Osteoblast (primary cell): ENCODE measurements around the gene ZNF124. TPM values are rescaled to one million over a fixed set of nuclear protein-coding genes. Genes with fewer than 3 reads are reported as not detected.

Source experiments
- DNase-seq: peaks from one replicate; pipeline ENCODE4 v3.0.0; 2011; ENCODE audit warnings: low spot score, mixed read lengths; ENCODE audit not compliant: insufficient read length; ENCODE audit errors: missing footprints
- H2AFZ ChIP-seq: 2 replicates; pipeline ENCODE4 v1.6.0; 2011; ENCODE audit warnings: mild to moderate bottlenecking, low read length
- H3K27ac ChIP-seq: 2 replicates; pipeline ENCODE4 v1.5.1; 2011; ENCODE audit warnings: mild to moderate bottlenecking, low read depth, low read length, moderate library complexity
- H3K27me3 ChIP-seq: 2 replicates; pipeline ENCODE4 v1.6.0; 2012; ENCODE audit warnings: mild to moderate bottlenecking, control low read depth, inconsistent platforms, low read length, moderate library complexity; ENCODE audit not compliant: insufficient read depth
- H3K36me3 ChIP-seq: 2 replicates; pipeline ENCODE4 v1.5.1; 2011; ENCODE audit warnings: mild to moderate bottlenecking, low read length, control low read depth, moderate library complexity; ENCODE audit not compliant: insufficient read depth
- H3K4me1 ChIP-seq: 2 replicates; pipeline ENCODE4 v1.5.1; 2011; ENCODE audit warnings: mild to moderate bottlenecking, low read length, control low read depth, moderate library complexity; ENCODE audit not compliant: insufficient read depth
- H3K4me2 ChIP-seq: 2 replicates; pipeline ENCODE4 v1.6.0; 2011; ENCODE audit warnings: mild to moderate bottlenecking, low read length; ENCODE audit not compliant: insufficient read depth
- H3K4me3 ChIP-seq: fragments of 200-600 bp; sonication (generic); 3 replicates; pipeline ENCODE4 v1.5.1; 2012; ENCODE audit warnings: mild to moderate bottlenecking, low read length, inconsistent platforms; ENCODE audit not compliant: insufficient read depth
- H3K79me2 ChIP-seq: 2 replicates; pipeline ENCODE4 v1.6.0; 2012; ENCODE audit warnings: mild to moderate bottlenecking, low read length, control low read depth, inconsistent platforms; ENCODE audit not compliant: insufficient read depth
- H3K9me3 ChIP-seq: 2 replicates; pipeline ENCODE4 v1.5.1; 2011; ENCODE audit warnings: low read depth, low read length, control low read depth
- H4K20me1 ChIP-seq: 2 replicates; pipeline ENCODE4 v1.6.0; 2012; ENCODE audit warnings: mild to moderate bottlenecking, low read length, control low read depth; ENCODE audit not compliant: insufficient read depth
- small RNA-seq: library from RNA; depleted of rRNA; stranded (forward); fragments of <200 nt; gene quantifications from one replicate; pipeline ENCODE3, GENCODE V24; 2012
- total RNA-seq: library from RNA; depleted of rRNA; stranded (reverse); fragments of >200 nt; gene quantifications from 2 replicates; pipeline ENCODE4 v1.2.3, GENCODE V29; 2012
- TF ChIP-seq, protein P1 (sequence below): IDR thresholded peaks from 2 replicates; pipeline ENCODE4 v1.5.1; 2011; ENCODE audit warnings: mild to moderate bottlenecking, low read depth, low read length, moderate library complexity; ENCODE audit errors: extremely low read depth

ZNF124 gene
- total RNA-seq, 1 donor, result 36.9 TPM

DNA sequence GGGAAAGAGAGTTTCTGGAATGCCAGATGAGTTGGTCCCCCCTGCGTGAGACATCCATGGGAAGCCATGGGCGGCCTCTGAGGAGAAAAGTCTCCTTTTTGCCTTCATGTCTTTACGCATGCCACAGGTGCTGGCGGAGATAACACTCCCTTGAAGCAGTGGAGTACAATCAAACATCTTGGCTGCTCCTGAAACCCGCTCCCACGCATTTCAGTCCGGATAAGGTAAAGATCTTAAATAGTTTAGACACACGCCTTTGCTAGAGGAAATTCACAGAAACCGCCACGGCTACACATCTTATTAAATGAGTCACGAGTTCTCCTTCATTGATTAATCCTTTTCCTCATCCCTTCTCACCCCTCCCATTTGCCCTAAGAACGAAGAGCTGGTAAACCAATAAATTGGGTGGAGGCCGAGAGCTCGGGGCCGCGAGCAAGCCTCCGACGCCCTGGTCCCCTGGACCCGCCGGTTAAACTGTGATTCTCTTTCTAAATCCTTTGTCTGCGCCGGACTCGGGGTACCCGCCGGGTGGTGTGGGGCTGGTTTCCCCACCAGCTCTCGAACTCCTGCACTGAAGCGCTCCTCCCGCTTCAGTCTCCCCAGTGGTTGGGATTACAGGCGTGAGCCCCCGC, 61.1 kb downstream of the ZNF124 start:
- no peaks in the 10 kb centered on the region for H4K20me1 ChIP-seq
- H3K27me3 ChIP-seq, result no peaks in the 10 kb centered on the region
- no peak overlapping the region for H3K27ac ChIP-seq
- DNase-seq, result no peak
- H3K4me3 ChIP-seq, result peak overlapping the region; percentile 76
- no peaks in the 10 kb centered on the region for H3K4me1 ChIP-seq
- H3K79me2 ChIP-seq, result no peaks in the 10 kb centered on the region
- H3K36me3 ChIP-seq, result no peaks in the 10 kb centered on the region
- TF ChIP-seq, protein P1, sequence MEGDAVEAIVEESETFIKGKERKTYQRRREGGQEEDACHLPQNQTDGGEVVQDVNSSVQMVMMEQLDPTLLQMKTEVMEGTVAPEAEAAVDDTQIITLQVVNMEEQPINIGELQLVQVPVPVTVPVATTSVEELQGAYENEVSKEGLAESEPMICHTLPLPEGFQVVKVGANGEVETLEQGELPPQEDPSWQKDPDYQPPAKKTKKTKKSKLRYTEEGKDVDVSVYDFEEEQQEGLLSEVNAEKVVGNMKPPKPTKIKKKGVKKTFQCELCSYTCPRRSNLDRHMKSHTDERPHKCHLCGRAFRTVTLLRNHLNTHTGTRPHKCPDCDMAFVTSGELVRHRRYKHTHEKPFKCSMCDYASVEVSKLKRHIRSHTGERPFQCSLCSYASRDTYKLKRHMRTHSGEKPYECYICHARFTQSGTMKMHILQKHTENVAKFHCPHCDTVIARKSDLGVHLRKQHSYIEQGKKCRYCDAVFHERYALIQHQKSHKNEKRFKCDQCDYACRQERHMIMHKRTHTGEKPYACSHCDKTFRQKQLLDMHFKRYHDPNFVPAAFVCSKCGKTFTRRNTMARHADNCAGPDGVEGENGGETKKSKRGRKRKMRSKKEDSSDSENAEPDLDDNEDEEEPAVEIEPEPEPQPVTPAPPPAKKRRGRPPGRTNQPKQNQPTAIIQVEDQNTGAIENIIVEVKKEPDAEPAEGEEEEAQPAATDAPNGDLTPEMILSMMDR, result no peak
- peak overlapping the region; percentile 76 for H3K4me2 ChIP-seq
- H3K9me3 ChIP-seq, result no peaks in the 10 kb centered on the region
- H2AFZ ChIP-seq, result peak overlapping the region; percentile 73

DNA sequence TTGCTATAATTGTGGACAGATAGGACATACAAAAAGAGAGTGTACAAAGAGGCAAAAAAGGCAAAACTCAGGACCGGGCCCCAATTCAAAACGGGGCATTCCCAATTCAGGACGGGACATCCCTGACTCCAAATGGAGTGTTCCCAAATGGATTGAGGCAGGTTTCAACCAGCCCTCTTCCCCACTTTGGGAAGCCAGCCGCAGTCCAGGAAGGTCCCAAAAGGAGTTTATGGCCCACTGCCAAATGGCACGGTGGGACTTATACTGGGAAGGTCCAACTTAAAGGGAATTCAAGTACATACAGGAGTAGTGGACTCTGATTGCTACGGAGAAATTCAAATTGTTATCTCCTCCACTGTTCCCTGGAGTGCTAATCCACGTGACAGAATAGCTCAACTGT, 64.1 kb downstream of the ZNF124 start:
- H3K36me3 ChIP-seq, result no peaks in the 10 kb centered on the region
- H3K27ac ChIP-seq, result no peak overlapping the region
- H3K79me2 ChIP-seq, result peaks cover 11% of the 10 kb centered on the region
- H4K20me1 ChIP-seq, result peaks cover 5% of the 10 kb centered on the region
- TF ChIP-seq, protein P1, result no peak
- no peak overlapping the region for H3K4me2 ChIP-seq
- H3K9me3 ChIP-seq, result no peaks in the 10 kb centered on the region
- H3K4me1 ChIP-seq, result peaks cover 8% of the 10 kb centered on the region
- no peak overlapping the region for H2AFZ ChIP-seq
- H3K27me3 ChIP-seq, result no peaks in the 10 kb centered on the region
- H3K4me3 ChIP-seq, result no peak overlapping the region
- DNase-seq, result no peak

DNA sequence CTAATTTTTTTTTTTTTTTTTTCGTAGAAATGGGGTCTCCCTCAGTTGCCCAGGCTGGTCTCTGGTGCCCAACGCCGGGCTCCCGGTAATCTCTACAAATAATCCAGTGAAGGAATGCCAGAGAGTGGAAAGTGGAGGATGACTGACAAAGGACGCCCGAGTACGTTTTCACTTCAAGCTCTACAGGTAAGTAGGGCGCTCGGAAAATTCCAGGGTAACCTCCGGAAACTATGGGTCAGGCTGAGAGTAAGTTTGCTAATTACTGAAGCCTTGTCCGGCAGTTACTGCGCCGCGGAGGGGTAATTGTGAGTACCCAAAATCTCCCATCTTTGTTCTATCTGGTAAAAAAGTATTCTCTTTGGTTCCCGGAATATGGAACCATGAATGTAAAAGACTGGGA, 65.9 kb downstream of the ZNF124 start:
- Histone ChIP-seq H3K36me3 (peaks cover 12% of the 10 kb centered on the region), H3K27me3 (no peaks in the 10 kb centered on the region), H4K20me1 (peaks cover 13% of the 10 kb centered on the region), H3K9me3 (peaks cover 5% of the 10 kb centered on the region), H2AFZ (no peak overlapping the region), H3K4me1 (peaks cover 15% of the 10 kb centered on the region), H3K4me2 (no peak overlapping the region), H3K27ac (no peak overlapping the region), H3K4me3 (no peak overlapping the region), H3K79me2 (peaks cover 20% of the 10 kb centered on the region)
- TF ChIP-seq, protein P1, result no peak
- DNase-seq, result no peak

Small RNA genes within 50 kb of the gene (small RNA-seq; reads per million reads assigned to genes)
- gene AL390728.3 (not detected), gene RNA5SP82 (not detected)

Other genes starting within 250 kb of the ZNF124 start
- 30.6 and 32.6 TPM in 2 replicates for gene AHCTF1, start 240.1 kb downstream of the ZNF124 start, total RNA-seq
- gene ZNF695, start 164.0 kb downstream of the ZNF124 start, total RNA-seq, result 0.72 and 1.2 TPM in 2 replicates
- 2.9 and 3.8 TPM in 2 replicates for gene ZNF670, start 93.2 kb downstream of the ZNF124 start, total RNA-seq
- 10.1 and 11.8 TPM in 2 replicates for gene ZNF669, start 67.7 kb downstream of the ZNF124 start, total RNA-seq
- gene VN1R5, start 84.1 kb upstream of the ZNF124 start, total RNA-seq, result not detected in 2 replicates
- 27.7 and 29.3 TPM in 2 replicates for gene ZNF496, start 159.8 kb upstream of the ZNF124 start, total RNA-seq
- 0.36 and 0.59 TPM in 2 replicates for gene NLRP3, start 244.2 kb upstream of the ZNF124 start, total RNA-seq